B cell (primary cell): ENCODE measurements around the gene HDHD3.

ENCODE experiments used
- CTCF ChIP-seq: fragments of 200-600 bp; IDR thresholded peaks from one replicate; pipeline ENCODE4 v1.8.0; 2022; ENCODE audit warnings: antibody characterized with exemption, mild to moderate bottlenecking
- EZH2 ChIP-seq: IDR thresholded peaks from 2 replicates; pipeline ENCODE4 v1.6.1; 2012; ENCODE audit warnings: borderline replicate concordance, low read depth, mild to moderate bottlenecking, moderate library complexity, low read length; ENCODE audit not compliant: insufficient read depth, poor library complexity, severe bottlenecking

- TF ChIP-seq CTCF: no peak
- TF ChIP-seq EZH2: no peak
These were observed 20.4 kb upstream of the HDHD3 start for GRCh38 chr9:113397203-113397631.
